GM21528 (cell line): ENCODE measurements around the gene FAM180B.
"Not testable (repeated sequence)": the region's sequence is repeated elsewhere in the genome, so short reads cannot be mapped to it uniquely, and the experiment has no call there.

Experiments used
- ATAC-seq: cut with Tn5 transposase; IDR thresholded peaks from one replicate; pipeline ENCODE4 v1.9.1; 2021; ENCODE audit warnings: mild to moderate bottlenecking, moderate library complexity; ENCODE audit not compliant: unreplicated experiment, low FRiP score

Gene FAM180B, protein sequence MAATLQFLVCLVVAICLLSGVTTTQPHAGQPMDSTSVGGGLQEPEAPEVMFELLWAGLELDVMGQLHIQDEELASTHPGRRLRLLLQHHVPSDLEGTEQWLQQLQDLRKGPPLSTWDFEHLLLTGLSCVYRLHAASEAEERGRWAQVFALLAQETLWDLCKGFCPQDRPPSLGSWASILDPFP

GRCh38 chr11:47586098-47586855 lies at the start of gene FAM180B:
FAM180B (plus strand) TSS chr11:47586678; CDS start chr11:47586769, 91 bp downstream.
- no peak for ATAC-seq

- ATAC-seq = no peak
Observed at GRCh38 chr11:47536915-47537314, 49.6 kb upstream of the FAM180B start.

DNA sequence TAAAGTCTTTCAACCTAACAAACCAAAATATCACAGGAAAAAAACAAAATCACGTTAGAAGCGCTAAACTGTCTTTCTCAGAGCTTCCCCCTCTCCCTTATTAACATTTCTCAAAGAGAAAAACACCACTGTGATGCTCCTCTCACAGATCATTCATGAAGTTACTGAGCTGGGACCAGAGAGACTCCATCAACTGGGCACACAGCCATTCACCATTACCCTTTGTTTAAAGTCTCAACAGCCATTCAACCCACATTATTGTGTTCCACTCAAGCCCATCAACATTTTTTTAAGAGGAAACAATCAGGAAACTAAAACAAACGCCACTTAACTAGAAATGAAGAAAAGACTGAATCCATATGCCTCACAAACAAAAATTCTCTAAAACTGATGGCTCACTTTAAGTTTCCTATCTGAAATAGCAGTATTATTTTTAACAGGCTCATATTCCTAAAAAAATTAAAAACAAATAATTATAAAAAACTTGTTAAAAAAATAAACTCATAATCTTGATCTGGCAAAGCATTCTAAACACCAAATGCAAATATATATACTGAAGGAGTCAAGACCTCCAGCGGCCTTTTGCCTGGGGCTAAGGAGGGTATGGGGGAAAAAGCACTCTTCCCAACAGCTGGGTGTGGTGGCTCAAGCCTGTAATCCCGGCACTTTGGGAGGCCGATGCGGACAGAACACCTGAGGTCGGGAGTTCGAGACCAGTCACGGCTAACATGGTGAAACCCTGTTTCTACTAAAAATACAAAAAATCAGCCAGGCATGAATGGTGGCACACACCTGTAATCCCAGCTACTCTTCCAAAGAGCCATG lies 47.5 kb upstream of the FAM180B start:
- ATAC-seq = no peak

GRCh38 chr11:47539681-47540039 lies 46.8 kb upstream of the FAM180B start:
- ATAC-seq = no peak

- ATAC-seq = no peak
Observed at GRCh38 chr11:47541070-47541469, 45.4 kb upstream of the FAM180B start.

GRCh38 chr11:47545298-47545697 lies 41.2 kb upstream of the FAM180B start:
- ATAC-seq = no peak

DNA sequence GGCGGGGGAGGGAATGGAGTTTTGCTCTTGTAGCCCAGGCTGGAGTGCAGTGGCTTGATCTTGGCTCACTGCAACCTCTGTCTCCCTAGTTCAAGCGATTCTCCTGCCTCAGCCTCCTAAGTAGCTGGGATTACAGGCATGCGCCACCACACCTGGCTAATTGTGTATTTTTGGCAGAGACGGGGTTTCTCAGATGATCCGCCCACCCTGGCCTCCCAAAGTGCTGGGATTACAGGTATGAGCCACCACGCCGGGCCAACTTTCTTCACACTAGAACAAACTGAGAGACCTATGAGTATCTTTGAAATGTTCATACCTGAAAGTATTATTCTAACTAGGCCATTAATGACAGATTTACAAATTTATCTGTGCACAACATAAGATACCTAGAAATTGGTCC lies 40.2 kb upstream of the FAM180B start:
- not testable (repeated sequence) for ATAC-seq

DNA sequence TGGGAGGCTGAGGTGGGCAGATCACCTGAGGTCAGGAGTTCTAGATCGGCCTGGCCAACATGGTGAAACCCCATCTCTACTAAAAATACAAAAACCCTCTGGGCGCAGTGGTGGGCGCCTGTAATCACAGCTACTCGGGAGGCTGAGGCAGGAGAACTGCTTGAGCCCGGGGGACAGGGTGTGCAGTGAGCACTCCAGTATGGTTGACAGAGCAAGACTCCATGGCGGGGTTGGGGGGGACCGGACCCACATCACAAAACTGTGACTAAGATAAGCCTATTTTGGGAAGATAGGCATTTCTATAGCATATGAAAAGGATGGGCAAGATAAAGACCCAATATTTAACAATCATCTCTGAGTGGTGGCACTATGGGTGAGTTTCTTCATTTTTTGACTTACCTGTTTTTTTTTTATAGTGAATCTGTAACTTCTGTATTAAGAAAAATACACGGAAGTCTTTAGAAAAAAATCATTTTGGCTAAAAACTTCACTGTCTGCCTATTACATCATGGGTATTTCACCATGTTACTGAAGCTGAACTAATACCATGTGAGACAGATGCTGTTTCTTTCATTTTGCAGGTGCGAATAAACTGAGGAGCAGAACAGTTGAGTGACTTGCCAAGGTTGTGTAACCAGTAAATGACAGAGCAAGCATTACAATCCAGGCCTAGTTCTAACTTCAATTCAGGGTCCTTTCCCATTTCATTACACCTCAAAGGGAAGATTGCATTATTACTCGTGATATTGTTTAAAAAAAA lies 36.0 kb upstream of the FAM180B start:
- ATAC-seq = no peak

DNA sequence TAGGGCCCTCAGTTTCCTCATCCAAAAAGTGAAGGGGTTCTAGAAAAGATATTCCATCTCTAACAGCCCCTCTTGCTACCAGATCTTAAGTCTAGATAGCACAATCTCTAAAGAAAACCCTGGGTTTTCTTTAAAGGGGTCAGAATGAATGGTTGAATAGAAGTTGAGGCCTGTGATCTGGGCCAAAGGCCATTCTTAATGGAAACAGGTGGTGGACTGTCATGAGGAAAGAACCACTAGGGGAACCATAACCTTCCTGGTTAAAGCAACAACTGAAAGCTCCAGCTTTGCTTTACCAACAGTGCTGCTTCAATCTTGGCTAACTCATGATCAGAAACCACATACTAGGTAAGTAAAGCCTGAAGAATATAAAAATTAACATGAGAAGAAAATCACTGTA lies 35.4 kb upstream of the FAM180B start:
- no peak for ATAC-seq

- peak; percentile 11 for ATAC-seq
Observed at GRCh38 chr11:47552056-47552565, 34.4 kb upstream of the FAM180B start.

DNA sequence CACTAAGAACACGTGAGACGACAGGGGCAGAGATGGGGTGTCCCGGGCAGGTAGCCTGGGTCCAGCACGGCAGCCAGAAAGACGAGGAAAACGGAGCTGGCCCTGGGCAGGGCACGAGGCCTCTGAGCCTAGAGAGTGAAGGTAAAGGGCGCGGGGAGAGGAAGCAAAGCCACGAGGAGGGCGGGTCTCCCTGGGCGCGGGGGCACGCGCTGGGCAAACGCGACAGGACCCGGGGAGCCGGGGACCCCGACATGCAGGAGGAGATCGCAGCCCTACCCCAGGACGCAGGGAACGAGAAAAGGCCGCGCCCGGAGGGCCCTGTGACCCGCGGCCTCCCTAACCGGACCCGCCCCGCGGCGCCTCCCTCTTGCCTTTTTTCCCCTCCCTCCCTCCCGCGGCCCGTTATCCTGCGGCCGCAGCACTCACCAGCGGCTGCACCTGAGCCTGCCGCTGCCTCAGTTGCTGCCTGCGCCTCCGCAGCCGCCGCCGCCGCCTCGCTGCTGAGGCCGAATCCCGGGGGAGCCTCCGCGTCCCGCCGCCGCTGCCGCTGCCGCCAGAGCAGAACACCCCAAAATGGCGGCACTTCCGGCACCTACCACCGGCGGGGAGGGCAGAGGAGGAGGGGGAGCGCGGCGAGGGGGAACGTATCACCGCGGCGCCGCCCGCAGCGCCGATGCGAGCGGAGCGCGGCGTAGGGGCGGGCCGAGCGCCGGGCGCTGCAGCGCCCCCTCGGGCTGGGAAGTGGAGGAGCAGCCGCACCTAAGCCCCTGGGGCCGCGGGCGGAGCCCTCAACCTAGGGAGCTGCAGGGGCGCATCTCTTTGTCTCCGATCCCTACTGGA lies 33.7 kb upstream of the FAM180B start, which contains the start of gene CELF1:
TSS of gene CELF1 (minus strand) at position 567 of the 840 bp plus-strand sequence. CDS start 53,609 bp downstream, outside the sequence.
- ATAC-seq = peak; percentile 87

GRCh38 chr11:47553406-47553743 lies 33.1 kb upstream of the FAM180B start:
- peak; percentile 41 for ATAC-seq

- ATAC-seq = not testable (repeated sequence)
Observed at GRCh38 chr11:47557004-47557403, 29.5 kb upstream of the FAM180B start.

DNA sequence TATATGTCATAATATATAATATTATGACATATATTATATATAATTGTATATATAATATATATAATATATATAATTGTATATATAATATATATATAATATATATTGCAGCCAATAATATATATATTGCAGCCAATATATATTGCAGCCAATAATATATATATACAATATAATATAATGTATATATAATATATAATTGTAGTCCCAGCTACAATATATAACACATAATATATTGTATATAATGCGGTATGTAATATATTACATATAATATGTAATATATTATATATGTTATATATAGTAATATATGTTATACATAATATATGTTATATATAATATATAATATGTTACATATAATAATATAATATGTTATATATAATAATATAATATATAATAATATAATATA lies 27.8 kb upstream of the FAM180B start:
- ATAC-seq = no peak

DNA sequence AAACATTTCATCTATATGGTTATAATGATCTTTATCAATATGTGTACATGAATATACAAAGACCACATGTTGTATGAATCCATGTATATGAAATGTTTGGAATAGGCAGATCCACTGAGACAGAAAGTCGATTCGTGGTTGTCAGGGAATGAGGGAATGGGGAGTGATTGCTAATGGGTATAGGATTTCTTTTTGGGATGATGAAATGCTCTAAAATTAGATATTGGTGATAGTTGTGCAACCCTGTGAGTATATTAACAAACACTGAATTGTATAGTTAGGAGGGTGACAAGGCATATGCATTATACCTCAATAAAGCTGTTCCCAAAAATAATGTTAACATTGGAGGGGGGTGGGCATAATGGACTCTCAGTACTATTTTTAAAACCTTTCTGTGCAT lies 26.1 kb upstream of the FAM180B start:
- ATAC-seq = no peak

DNA sequence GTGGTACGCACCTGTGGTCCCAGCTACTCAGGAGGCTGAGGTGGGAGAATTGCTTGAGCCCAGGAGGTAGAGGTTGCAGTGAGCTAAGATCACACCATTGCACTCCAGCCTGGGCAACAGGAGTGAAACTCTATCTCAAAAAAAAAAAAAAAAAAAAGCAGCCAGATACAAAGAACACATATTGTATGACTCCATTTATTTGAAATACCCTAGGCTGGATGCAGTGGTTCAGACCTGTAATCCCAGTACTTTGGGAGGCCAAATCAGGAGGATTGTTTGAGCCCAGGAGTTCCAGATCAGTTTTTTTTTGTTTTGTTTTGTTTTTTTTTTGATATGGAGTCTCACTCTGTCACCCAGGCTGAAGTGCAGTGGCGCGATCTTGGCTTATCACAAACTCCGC lies 24.1 kb upstream of the FAM180B start:
- ATAC-seq = not testable (repeated sequence)

DNA sequence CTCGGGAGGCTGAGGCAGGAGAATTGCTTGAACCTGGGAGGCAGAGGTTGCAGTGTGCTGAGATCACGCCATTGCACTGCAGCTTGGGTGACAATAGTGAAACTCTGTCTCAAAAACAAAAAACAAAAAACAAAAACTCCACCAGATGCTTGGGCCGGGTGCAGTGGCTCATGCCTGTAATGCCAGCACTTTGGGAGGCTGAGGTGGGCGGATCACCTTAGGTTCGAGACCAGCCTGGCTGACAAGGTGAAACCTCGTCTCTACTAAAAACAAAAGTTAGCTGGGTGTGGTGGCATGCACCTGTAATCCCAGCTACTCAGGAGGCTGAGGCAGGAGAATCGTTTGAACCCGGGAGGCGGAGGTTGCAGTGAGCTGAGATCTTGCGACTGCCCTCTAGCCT lies 22.1 kb upstream of the FAM180B start:
- ATAC-seq = not testable (repeated sequence)

- ATAC-seq = peak; percentile 25
Observed at GRCh38 chr11:47564933-47565339, 21.5 kb upstream of the FAM180B start.

DNA sequence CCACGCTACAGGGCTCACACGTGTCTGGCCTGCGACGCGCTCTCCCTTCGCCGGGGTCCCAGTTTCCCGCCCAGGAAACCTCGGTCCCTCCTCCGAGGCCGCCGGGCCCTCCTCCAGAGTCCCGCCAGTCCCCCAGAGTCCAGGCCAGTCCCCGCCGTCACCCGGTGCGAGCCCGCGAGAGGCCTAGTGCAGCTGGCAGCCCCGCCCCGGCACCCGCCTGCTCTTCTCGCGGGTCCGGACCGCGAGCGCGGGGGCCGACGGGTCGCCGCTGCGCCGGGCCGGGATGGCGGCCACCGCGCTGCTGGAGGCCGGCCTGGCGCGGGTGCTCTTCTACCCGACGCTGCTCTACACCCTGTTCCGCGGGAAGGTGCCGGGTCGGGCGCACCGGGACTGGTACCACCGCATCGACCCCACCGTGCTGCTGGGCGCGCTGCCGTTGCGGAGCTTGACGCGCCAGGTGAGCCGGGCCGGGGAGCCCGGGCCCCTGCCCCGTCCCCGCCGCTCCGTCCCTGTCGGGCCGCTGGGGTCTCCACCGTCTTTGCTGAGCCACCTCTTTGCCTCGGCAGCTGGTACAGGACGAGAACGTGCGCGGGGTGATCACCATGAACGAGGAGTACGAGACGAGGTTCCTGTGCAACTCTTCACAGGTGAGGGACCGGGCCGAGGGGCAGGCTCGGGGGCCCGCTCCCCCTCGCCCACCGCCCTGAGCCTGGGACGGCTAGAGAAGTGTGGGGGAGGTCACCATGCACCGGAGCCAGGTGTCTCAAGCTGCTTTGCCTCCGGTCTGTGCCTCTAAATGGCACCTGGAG lies 20.9 kb upstream of the FAM180B start, which contains the start of gene PTPMT1:
TSS of gene PTPMT1 (plus strand) at position 260 of the 809 bp plus-strand sequence. CDS start at position 284, 24 bp downstream.
- ATAC-seq = peak; percentile 79
